DMS53 treated with DMSO at 0.1 percent for 48 hours (cell line): ENCODE data around the gene BCOR.

ENCODE experiments used
- DNase-seq: peaks from one replicate; lab custom pipeline; 2025; ENCODE audit not compliant: unreplicated experiment; lab: John Stamatoyannopoulos, UW

Gene BCOR

DNA sequence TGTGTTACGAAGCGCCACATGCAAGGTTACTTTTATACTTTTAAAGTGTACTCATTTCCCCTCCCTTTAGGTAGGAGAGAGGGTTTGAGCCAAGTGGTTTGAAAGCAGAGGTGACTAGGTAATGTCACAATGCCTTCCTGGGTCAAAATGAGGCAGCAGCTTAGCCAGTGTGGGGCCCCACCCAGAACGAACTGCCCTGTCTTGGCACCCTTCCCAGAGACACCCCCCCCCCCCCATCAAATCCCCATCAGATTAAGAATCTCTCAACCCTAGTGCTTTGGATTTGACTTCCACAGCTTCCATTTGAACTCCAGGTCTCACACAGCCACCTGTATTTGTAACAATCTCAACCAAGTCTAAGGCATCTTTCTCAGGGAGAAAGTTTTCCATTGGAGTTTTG, 31.1 kb downstream of the BCOR start:
- no peak for DNase-seq

DNA sequence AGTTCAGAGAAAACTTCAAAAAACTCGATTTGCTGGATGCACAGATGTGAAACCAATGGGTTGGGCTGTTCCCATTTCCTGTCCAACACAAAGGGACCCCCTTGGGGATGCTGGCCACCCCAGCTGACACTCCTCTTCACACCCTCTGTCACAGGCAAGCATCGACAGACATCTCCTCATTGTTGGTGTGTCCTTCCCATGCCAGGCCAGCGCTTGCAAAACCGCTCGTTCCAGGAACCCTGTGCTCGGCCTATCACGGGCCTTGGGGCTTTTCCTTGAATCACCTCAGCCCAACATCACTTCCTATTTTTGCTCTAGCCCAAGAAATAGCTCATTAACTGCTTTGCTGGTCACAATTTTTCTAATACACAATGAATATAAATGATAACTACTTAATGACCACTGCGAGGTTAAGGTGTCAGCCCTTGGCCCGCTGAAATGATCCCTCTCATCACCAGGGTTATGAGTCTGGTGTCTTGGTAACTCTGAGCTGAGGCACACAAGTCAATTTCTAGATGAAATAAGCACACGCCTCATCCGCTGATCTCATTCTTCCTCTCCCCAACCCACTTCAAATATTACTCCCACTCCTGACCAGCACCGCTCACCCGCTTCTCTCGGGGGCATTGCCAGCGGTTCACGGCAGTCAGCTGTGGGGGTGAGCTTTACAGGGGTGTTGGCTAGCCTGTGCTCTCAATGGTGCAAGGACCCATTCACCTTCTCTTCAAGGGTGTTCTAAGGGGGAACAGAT, 32.3 kb downstream of the BCOR start:
- DNase-seq: no peak

DNA sequence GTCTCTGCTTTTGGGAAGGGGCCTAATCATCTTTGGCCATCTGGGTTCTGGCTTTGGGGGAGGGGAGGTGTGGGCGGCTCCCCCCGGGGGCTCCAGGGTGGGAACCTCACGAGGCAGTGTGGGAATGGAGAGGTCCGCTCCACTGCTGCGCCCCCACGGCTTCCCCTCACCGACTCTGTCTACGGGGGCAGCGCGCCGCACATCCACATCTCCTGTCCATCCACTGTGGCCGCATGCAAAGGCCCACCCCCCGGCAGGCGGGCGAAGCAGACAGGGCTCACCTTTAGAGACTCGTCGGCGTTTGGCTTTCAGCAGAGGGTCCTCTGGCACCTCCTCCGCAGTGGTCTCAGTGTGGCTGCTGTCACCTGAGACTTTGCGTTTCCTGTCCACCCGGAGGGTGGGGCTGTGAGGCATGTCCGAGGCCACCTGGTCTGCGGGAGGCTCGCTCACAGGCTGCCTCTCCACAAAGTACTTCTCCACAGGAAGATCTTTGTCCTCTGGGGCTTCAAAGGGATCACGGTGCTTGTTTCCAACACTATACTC, 33.6 kb downstream of the BCOR start:
- DNase-seq: peak; percentile 62

DNA sequence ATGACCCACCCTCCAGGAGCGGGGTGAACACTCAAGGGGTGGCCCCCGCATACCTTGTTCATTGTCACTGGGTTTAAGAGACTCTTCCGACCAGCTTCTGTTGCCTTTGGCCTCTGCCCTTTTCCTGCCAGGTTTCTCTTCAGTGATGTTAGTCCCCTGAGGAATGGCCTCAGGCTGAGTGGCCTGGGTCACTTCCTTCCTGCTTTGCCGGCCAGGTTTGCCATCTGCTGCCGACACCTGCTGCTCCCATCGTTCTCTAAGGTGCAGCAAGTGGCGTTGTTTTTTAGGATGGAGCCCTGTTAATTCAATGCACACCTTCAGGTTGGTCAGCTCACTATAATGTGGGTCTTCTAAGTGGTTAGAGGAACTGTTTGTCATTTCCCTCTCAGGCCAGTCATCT, 34.2 kb downstream of the BCOR start:
- DNase-seq: peak; percentile 57

DNA sequence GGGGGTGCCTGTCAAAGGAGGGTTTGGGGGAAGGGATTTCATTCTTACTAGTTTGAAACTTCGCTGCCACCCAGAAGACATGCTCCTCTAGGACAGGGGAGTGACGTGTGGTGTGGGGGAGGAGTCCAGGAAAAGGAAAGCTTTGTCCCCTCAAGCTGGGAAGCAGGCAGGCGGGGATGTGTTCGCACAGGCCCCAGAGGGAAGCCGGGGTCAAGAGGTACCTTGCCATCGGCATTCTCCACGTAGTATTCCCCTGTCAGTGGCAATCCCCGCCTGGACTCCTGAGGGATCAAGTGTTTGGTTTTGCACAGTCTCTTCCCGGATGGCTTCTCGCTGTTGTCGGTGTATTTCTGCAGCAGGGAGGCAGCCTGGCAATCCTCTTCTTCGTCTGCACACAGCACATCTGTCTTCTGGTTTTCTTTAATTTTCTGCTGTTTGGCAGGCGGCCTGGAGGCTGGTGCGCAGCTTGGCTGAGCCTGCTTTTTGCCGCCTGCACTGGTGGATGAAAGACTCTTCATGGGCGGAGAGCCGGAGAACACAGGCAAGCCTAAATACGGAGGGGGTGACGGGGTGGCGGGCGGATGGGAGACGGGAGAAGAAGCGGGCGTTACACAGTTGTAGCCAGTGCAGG, 35.1 kb downstream of the BCOR start:
- DNase-seq: no peak

DNA sequence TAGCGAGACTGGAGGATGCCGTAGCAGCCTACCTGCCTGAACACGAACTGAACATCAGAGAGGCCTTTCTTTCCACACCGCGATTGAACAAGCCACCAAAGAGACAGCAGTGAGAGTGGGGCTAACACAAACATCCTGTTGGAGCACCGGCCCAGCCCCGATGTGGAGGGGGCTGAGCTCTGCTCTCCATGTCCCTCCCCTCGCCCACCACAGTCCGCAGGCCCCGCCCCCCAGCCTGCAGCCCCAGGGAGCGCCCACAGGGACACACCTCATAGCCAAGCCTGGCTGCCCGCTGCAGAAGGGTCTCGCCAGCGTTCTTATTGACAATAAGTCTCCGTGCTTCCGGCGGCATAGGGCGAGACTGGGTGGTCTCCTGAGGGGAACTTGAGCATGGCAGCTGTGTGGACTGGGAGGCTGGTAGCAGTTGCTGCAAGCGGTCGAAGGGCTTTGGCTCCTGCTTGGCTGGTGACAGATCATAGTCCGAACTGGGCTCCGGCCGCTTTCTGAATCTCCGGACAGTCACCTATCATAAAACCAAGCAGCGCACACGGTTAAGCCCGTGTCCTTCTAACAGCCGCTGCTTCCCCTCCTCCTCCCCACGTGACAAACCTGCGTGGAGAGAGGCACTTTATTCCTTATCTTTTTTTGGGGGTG, 35.8 kb downstream of the BCOR start:
- no peak for DNase-seq

DNA sequence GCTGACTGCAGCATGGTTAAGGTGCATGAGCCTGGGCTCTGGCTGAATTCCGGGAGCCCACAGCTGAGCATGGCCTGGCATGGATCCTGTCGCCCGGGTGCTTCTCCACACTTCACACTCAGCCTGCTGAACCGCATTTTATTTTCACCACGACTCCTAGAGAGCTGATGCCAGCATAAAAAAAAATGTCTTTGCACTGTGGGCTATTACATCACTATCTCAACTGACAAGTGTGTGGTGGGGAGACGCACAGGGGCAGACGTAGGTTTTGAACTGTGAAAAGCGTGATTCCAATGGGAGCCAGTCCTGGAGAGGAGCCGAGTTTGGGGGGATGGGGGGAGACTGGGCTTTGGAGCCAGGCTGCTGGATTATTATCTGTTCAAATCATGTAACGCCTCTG, 36.8 kb downstream of the BCOR start:
- DNase-seq: no peak

DNA sequence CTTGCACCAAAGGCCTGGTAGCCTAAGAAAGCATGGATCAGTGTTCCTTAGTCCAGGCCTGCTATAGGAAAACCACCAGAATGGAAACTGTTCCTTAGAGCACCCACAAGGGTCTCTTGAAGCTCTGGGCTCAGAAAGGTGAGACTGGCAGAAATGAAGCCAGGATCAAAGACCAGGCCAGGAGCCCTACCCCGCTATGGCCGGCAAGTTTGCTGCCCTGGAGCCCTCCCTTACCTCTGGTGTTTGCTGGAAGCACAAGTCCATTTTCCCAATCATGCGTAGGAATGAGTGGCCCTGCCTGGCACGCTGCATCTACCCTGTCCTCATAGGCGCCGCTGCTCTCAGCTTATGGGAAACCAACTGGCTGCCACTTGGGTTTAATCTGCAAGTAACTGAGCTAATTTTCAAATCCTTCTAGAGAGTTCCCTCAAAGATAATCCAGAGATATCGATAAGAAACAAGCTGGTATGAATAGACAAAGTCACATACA, 37.4 kb downstream of the BCOR start:
- DNase-seq: no peak

DNA sequence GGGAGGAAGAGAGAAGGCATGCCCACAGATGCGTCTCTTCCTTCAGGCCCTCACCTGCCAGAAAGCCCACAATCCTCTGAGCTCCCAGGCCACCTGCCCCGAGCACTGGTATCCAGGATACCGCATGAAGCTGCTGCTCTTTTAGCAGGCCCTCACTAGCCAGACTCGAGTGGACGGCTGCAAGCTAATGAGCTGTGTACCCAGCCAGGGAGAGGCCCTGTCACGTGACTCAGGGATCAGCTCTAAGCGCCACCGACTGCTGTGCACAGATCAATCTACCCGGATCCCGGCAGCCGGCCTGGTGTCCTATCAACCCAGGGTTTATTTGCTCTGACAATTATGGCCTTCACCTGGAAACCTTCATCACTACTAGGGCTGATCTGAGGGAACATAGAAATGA, 39.0 kb downstream of the BCOR start:
- DNase-seq: peak; percentile 84

DNA sequence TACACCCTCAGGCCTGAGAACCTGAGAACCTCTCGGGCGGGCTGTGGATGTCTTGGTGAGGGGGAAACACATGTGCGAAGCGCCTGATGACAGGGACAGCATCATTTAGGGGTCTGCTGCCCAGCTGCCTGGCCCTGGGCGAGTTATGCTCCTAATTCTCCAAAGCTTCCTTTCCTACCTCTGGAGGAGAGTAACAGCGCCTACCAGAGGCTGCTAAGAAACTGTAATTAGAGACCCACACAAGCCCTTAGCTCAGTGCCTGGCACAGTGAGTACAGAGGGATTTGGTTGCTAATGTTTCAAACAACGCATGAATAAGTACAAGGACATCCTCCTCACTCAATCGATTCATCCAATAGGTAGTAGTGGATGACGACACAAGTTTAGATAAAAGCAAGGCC, 40.4 kb downstream of the BCOR start:
- DNase-seq: no peak

DNA sequence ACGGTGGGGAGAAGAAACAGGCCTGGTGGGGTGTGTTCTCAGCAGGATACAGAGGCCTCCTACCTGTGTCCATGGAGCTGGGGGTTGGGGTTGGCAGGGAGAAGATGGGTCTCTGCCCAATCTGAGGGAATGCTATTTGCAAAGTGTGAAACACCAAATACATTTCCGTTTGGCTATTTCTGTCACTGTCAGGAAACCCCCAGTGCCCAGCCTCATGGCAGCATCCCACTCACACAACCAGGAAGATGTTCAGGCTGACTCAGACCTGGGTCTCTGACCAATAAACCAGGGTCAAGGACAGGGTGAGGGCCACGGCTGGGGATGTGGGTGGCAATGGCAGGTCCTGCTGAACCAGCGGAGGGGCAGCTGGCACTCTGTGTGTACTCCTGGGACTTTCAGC, 41.3 kb downstream of the BCOR start:
- no peak for DNase-seq

DNA sequence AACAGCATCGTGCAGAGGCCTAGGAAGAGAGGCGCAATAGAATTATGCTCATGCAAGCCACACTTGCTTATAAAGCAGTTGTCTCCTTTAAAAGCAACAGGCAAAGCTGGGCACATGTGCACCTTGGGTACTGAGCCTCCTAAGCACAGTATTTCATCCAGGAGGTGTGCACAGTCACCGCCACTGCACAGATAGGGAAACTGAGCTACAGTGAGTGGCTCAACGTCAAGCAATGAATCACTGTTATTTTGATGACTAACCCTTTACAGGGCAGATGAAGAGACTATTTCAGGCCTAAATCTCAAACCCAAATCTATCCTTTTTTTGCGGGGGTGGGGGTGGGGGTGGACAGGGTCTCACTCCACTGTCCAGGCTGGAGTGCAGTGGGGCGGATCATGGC, 42.3 kb downstream of the BCOR start:
- DNase-seq: no peak

DNA sequence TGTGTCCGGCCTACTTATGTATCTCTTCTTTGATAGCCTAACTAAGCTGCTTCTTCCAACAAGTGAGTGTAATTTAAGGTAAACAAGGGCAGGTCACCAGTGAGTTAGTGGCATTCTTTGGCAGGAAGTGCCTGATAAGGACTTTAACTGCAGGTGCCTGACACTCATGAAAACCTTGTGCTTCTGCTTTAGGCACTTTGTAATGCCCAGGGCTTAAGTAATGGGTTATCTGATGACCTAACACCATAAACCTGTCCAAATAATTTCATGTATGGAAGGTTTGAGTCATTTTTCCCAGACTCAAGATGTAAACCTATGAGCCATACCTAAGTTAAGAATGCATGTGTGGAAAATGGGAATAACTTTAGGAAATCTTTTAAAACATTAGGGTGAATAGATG, 43.0 kb downstream of the BCOR start:
- no peak for DNase-seq

DNA sequence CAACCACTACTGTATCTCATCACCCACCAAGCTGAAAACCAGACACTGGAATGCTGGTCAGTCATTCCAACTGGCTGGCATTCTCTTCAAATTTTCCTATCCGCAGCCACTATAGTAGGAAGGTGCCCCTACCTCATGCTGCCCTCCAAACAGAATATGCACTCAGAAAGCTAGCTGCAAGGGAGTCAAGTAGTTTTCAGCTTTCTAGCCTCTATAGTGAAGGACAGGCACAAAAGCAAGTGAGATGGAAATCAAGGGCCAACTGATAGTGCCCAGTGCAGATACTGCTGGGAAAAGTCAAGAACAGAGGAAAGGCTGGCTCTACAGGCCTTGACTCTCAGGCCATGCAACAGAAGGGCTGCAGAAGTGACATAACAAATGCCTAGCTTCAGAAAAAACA, 47.2 kb downstream of the BCOR start:
- no peak for DNase-seq

DNA sequence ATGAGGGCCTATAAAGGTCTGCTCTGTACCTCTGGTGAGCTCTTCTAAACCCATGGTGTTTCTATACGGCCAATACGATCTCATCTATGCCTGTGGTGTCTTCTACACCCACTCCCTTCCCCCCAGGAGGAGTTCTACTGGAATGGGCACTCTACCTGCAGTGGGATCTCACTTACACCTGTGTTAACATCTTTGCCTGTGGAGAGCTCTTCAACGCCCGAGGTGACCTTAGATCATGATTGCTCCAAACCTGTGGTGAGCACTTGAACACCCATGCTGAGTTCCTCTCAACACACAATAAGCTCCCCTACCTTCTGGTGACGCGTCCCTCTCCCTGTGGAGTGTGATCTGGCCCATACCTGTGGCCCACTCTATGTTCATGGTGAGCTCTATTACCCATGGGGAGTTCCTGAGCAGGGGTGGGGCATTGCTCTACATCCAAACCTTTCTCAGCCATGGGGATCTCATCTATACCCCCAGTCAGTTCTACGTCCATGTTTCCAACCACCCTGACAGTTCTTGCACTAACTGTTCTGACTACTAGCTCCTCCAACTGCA, 48.6 kb downstream of the BCOR start:
- no peak for DNase-seq

DNA sequence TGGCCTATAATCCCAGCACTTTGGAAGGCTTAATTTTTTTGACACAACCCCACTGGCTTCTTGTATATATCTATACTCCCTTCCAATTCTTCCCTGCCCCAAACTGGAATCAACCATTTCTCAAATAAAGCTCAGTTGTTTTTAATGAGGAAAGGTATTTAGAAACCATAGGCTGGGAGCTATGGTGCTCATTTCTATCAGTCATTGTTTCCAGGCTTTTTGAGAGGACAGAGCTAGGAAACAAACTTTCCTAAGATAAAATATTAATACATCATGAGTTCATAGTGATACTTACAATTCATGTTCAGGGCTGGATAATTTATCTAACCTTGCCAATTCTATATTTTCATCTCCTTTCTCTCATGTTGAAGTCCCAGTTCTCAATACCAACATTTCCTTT, 50.3 kb downstream of the BCOR start:
- no peak for DNase-seq

DNA sequence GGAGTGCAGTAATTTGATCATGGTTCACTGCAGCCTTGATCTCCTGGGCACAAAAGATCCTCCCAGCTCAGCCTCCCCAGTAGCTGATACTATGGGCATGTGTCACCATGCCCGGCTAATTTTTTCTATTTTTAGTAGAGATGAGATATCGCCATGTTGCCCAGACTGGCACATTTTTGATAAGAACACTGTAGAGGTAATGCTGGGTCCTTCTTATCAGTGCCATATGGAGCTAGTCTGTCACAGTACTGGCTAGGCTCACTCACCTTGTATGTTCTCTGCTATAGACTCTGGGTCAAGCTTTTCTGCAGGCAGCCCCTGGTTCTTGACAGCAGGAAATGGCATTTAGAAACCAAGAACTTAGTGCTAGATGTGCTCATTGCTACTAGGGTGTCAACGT, 53.9 kb downstream of the BCOR start:
- no peak for DNase-seq

DNA sequence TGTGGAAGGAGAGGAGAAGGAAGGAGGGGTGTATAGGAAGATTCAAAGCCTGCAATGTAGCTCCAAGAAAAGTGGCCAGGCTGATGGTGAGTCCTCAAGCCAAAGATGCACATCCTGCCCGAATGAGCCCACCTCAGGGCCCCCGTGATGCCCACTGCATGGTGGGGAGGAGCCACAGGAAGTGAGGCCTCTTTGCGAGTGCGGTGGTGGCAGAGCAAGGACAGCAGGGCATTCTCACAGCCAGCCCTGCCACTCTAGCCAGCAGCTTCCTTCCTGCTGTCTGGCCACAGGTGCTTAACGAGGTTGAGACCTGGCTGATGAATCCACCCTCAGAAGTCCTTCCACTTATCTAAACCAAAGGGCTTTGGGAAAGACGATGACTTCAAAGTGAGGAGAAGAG, 55.8 kb downstream of the BCOR start:
- DNase-seq: no peak

DNA sequence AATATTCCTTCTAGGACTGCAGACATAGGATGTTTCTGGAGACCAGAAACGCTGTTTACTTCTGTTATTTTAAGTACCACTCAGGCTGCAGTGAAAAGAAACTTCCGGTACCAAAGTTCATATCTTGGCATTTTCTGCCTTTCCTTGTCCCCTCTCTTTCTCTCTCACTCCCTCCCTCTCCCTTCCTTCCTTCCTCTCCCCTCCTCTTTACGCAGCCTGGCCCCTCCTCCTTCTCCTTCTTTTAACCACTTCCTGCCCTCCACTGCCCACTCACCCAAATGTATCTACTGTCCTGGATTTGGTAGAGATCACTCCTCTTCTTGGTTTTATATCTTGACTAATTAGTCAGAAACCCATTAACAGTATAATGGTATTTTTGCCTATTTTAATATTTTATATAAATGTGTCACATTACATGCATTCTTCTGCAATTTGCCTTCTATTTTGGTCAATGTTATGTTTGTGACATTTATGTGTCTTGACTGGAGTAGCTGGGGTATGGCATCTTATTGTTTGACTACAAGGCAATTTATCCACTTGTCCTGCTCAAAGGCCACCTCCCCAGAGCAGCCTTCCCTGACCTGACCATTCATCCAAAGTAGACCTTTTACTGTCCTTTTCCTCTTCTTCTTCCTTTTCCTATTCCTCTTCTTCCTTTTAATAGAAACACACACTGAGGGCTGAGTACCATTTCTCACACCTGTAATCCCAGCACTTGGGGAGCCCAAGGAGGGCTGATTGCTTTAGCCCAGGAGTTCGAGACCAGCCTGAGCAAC, 56.9 kb downstream of the BCOR start:
- DNase-seq: no peak

DNA sequence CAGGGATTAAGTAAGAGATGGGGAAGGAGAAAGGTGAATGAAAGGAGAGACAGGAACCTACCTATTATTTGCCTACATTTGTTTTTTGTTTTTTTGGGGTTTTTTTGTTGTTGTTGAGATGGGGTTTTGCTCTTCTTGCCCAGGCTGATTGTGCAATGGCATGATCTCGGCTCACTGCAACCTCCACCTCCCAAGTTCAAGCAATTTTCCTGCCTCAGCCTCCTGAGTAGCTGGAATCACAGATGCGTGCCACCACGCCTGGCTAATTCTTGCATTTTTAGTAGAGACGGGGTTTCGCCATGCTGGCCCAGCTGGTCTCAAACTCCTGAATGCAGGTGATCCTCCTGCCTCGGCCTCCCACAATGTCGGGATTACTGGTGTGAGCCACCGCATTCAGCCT, 57.9 kb downstream of the BCOR start:
- DNase-seq: no peak

DNA sequence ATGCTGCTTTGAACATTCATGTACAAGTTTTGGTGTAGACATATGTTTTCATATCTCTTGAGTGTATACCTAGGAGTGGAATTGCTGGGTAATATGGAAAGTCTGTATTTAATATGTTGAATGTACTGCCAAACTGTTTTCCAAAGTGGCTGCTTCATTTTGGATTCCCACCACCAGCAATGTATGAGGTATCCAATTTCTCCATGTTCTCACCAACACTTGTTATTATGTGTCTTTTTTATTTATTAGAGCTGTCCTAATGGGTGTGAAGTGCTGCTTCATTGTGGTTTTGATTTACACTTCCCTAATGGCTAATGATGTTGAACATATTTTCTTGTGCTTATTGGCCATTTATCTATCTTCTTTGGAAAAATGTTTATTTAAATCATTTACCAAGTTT, 60.4 kb downstream of the BCOR start:
- DNase-seq: no peak
